Gastrocnemius medialis (tissue), 4 donors: ENCODE results near the gene ADGRV1. TPM values are rescaled to one million over a fixed set of nuclear protein-coding genes. Genes with fewer than 3 reads are reported as not detected.

Source experiments
- ATAC-seq, 2 donors: fragments of 150-250 bp; one replicate each; pipeline ENCODE4 v1.9.1; 2016
- DNase-seq, 2 donors: peaks; one replicate each; pipeline ENCODE4 v3.0.0-alpha.2; 2019
- H3K27ac ChIP-seq, 4 donors: fragments of 200-600 bp; sonication (generic); 1 replicate in 1 of 4; 2 replicates in 3 of 4; pipeline ENCODE4 v1.5.1; 2016 to 2018; ENCODE audit warnings: mild to moderate bottlenecking in 2 of 4, moderate library complexity in 1 of 4
- H3K27me3 ChIP-seq, 3 donors: fragments of 200-600 bp; sonication (generic) in 2 of 3; 1 replicate in 1 of 3; 2 replicates in 2 of 3; pipeline versions ENCODE4 v1.5.1 to v1.6.0; 2016 to 2019; ENCODE audit warnings: mild to moderate bottlenecking in 1 of 3, moderate library complexity in 1 of 3
- H3K36me3 ChIP-seq, 2 donors: fragments of 200-600 bp; sonication (generic) in 1 of 2; one replicate each; pipeline ENCODE4 v1.5.1; 2017 to 2018
- H3K4me1 ChIP-seq, 2 donors: fragments of 200-600 bp; sonication (generic) in 1 of 2; one replicate each; pipeline ENCODE4 v1.5.1; 2016 to 2017; ENCODE audit warnings: mild to moderate bottlenecking in 2 of 2
- H3K4me3 ChIP-seq, 4 donors: fragments of 200-600 bp; sonication (generic) in 3 of 4; 1 replicate in 1 of 4; 2 replicates in 3 of 4; pipeline ENCODE4 v1.5.1; 2016 to 2019; ENCODE audit warnings: mild to moderate bottlenecking in 2 of 4
- H3K9me3 ChIP-seq, 3 donors: fragments of 200-600 bp; sonication (generic) in 2 of 3; 1 replicate in 1 of 3; 2 replicates in 2 of 3; pipeline ENCODE4 v1.5.1; 2016 to 2019
- POLR2A ChIP-seq, 2 donors: fragments of 450-650 bp; IDR thresholded peaks; one replicate each; pipeline ENCODE4 v1.6.1; 2017; ENCODE audit warnings: antibody characterized with exemption in 2 of 2, mild to moderate bottlenecking in 2 of 2, moderate library complexity in 2 of 2
- in situ Hi-C, 4 donors: fragments of 200-750 bp; cut with MboI; loops; one replicate each; pipeline versions ENCODE4 v1.15.0 to v1.8.0; 2017; ENCODE audit warnings: low sequenced_read_pairs in 4 of 4
- intact Hi-C: fragments of 100-400 bp; cut with DNase I; formaldehyde crosslinking; loops from one replicate; pipeline ENCODE4 v1.15.1; 2023; ENCODE audit warnings: low total_unique reads
- total RNA-seq, 4 donors: library from RNA; depleted of rRNA; stranded (reverse); fragments of >200 nt; gene quantifications; one replicate each; pipeline versions ENCODE4 v1.1.0 to v1.2.3, GENCODE V29; 2016
- TF ChIP-seq, protein P1 (sequence below), 5 experiments: fragments of 450-650 bp in 3 of 5; fragments of 200-600 bp in 2 of 5; sonication (generic) in 2 of 5; IDR thresholded peaks in 4 of 5; conservative IDR thresholded peaks in 1 of 5; 1 replicate in 4 of 5; 2 replicates in 1 of 5; pipeline ENCODE4 v1.5.1; 2016 to 2019; ENCODE audit warnings: antibody characterized with exemption in 5 of 5, mild to moderate bottlenecking in 3 of 5, moderate library complexity in 3 of 5

ADGRV1 gene
- total RNA-seq, 4 donors from 2014 or later, result 0.22 to 0.41 TPM; not detected in 2

- H3K9me3 ChIP-seq, result no peaks in the 10 kb centered on the region
- no peak overlapping the region for H3K4me3 ChIP-seq
- peaks cover 0 to 3% of the 10 kb centered on the region in 2 donors for H3K4me1 ChIP-seq
- ATAC-seq, result no peak
- TF ChIP-seq, protein P1, sequence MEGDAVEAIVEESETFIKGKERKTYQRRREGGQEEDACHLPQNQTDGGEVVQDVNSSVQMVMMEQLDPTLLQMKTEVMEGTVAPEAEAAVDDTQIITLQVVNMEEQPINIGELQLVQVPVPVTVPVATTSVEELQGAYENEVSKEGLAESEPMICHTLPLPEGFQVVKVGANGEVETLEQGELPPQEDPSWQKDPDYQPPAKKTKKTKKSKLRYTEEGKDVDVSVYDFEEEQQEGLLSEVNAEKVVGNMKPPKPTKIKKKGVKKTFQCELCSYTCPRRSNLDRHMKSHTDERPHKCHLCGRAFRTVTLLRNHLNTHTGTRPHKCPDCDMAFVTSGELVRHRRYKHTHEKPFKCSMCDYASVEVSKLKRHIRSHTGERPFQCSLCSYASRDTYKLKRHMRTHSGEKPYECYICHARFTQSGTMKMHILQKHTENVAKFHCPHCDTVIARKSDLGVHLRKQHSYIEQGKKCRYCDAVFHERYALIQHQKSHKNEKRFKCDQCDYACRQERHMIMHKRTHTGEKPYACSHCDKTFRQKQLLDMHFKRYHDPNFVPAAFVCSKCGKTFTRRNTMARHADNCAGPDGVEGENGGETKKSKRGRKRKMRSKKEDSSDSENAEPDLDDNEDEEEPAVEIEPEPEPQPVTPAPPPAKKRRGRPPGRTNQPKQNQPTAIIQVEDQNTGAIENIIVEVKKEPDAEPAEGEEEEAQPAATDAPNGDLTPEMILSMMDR (IDR thresholded peaks at IDR 0.05 in 4 of 5, conservative IDR thresholded peaks at IDR 0.05 in 1 of 5), result no peak
- TF ChIP-seq POLR2A (IDR thresholded peaks at IDR 0.05), result no peak
- intact Hi-C loops, result no loop called here
- H3K36me3 ChIP-seq, result no peaks in the 10 kb centered on the region
- H3K27me3 ChIP-seq, result no peaks in the 10 kb centered on the region
- DNase-seq, result no peak
- in situ Hi-C loops, result no loop called here
- no peak overlapping the region for H3K27ac ChIP-seq
Measured at GRCh38 chr5:91168859-91169258, 610.3 kb downstream of the ADGRV1 start.

- Histone ChIP-seq H3K36me3 (no peaks in the 10 kb centered on the region), H3K9me3 (no peaks in the 10 kb centered on the region), H3K4me3 (no peak overlapping the region), H3K27me3 (no peaks in the 10 kb centered on the region), H3K27ac (no peak overlapping the region), H3K4me1 (no peaks in the 10 kb centered on the region)
- ATAC-seq (no peak), DNase-seq (no peak)
- intact Hi-C loops, result no loop called here
- no peak for TF ChIP-seq POLR2A (IDR thresholded peaks at IDR 0.05)
- TF ChIP-seq, protein P1 (IDR thresholded peaks at IDR 0.05 in 4 of 5, conservative IDR thresholded peaks at IDR 0.05 in 1 of 5), result no peak
- in situ Hi-C loops, result no loop called here
Measured at GRCh38 chr5:91170266-91170665, 611.7 kb downstream of the ADGRV1 start.

GRCh38 chr5:91171322-91171721 lies 612.7 kb downstream of the ADGRV1 start:
- Histone ChIP-seq H3K4me3 (no peak overlapping the region), H3K9me3 (no peaks in the 10 kb centered on the region), H3K36me3 (no peaks in the 10 kb centered on the region), H3K4me1 (no peaks in the 10 kb centered on the region), H3K27ac (no peak overlapping the region), H3K27me3 (no peaks in the 10 kb centered on the region)
- TF ChIP-seq, protein P1 (IDR thresholded peaks at IDR 0.05 in 4 of 5, conservative IDR thresholded peaks at IDR 0.05 in 1 of 5), result no peak
- TF ChIP-seq POLR2A (IDR thresholded peaks at IDR 0.05), result no peak
- ATAC-seq (no peak), DNase-seq (no peak)
- in situ Hi-C loops, result no loop called here
- intact Hi-C loops, result no loop called here

DNA sequence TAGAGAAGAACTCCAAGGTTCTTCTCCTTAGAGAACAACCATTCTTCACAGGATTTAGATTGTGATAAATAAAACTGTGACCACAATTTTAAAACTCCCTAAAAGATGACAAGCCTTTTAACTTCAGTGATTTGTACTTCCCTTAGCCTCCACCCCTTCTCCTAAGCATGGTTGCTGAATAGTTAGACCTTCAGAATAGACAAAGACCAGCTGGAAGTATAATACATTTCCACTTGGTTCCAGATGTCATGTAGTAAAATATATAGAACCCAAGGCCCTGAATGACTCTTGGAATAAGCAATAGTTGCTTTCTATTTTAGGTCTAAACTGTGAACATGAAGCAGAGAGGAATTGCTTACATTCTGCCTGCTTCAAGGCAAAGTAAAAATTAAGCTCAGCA lies 615.8 kb downstream of the ADGRV1 start:
- no peaks in the 10 kb centered on the region for H3K4me1 ChIP-seq
- H3K27me3 ChIP-seq, result no peaks in the 10 kb centered on the region
- ATAC-seq (no peak), DNase-seq (no peak)
- no peak overlapping the region for H3K4me3 ChIP-seq
- in situ Hi-C loops (no loop called here), intact Hi-C loops (no loop called here)
- no peak overlapping the region for H3K27ac ChIP-seq
- TF ChIP-seq, protein P1 (IDR thresholded peaks at IDR 0.05 in 4 of 5, conservative IDR thresholded peaks at IDR 0.05 in 1 of 5), result no peak
- TF ChIP-seq POLR2A (IDR thresholded peaks at IDR 0.05), result no peak
- no peaks in the 10 kb centered on the region for H3K36me3 ChIP-seq
- H3K9me3 ChIP-seq, result no peaks in the 10 kb centered on the region

- intact Hi-C loops, result no loop called here
- H3K4me3 ChIP-seq, result no peak overlapping the region
- no peaks in the 10 kb centered on the region for H3K27me3 ChIP-seq
- no peak overlapping the region for H3K27ac ChIP-seq
- no peaks in the 10 kb centered on the region for H3K9me3 ChIP-seq
- TF ChIP-seq, protein P1 (IDR thresholded peaks at IDR 0.05 in 4 of 5, conservative IDR thresholded peaks at IDR 0.05 in 1 of 5), result no peak
- TF ChIP-seq POLR2A (IDR thresholded peaks at IDR 0.05), result no peak
- no peak for ATAC-seq
- in situ Hi-C loops, result no loop called here
- no peak for DNase-seq
- H3K36me3 ChIP-seq, result no peaks in the 10 kb centered on the region
- no peaks in the 10 kb centered on the region for H3K4me1 ChIP-seq
Measured at GRCh38 chr5:91175708-91176107, 617.1 kb downstream of the ADGRV1 start.
